ENCODE results near the gene SLFNL1.

Gene SLFNL1

GRCh38 chr1:41021526-41022308, at the start of gene SLFNL1:
SLFNL1 (minus strand) TSS chr1:41021725; CDS start chr1:41020660, 1,065 bp downstream.
- DNase-seq (ENCODE audit: low read depth, low spot score) = no peak

- no peak for DNase-seq (ENCODE audit: low read depth, low spot score)
Measured at GRCh38 chr1:41056907-41057306, 35.4 kb upstream of the SLFNL1 start.

GRCh38 chr1:41053316-41053715, 31.8 kb upstream of the SLFNL1 start:
- no peak for DNase-seq (ENCODE audit: low read depth, low spot score)

GRCh38 chr1:41051022-41051421, 29.5 kb upstream of the SLFNL1 start:
- DNase-seq (ENCODE audit: low read depth, low spot score) = no peak

- DNase-seq (ENCODE audit: low read depth, low spot score) = no peak
Measured at GRCh38 chr1:41048540-41048939, 27.0 kb upstream of the SLFNL1 start.

GRCh38 chr1:41046347-41046775, 24.8 kb upstream of the SLFNL1 start:
- no peak for DNase-seq (ENCODE audit: low read depth, low spot score)

GRCh38 chr1:41045740-41046139, 24.2 kb upstream of the SLFNL1 start:
- DNase-seq (ENCODE audit: low read depth, low spot score) = peak; percentile 21

GRCh38 chr1:41044187-41044586, 22.7 kb upstream of the SLFNL1 start:
- DNase-seq (ENCODE audit: low read depth, low spot score) = no peak

GRCh38 chr1:41041614-41042270, 20.2 kb upstream of the SLFNL1 start:
- no peak for DNase-seq (ENCODE audit: low read depth, low spot score)

- DNase-seq (ENCODE audit: low read depth, low spot score) = no peak
Measured at GRCh38 chr1:41038110-41038509, 16.6 kb upstream of the SLFNL1 start.

- no peak for DNase-seq (ENCODE audit: low read depth, low spot score)
Measured at GRCh38 chr1:41037116-41037903, 15.8 kb upstream of the SLFNL1 start.

- DNase-seq (ENCODE audit: low read depth, low spot score) = no peak
Measured at GRCh38 chr1:41033272-41033671, 11.7 kb upstream of the SLFNL1 start.

- DNase-seq (ENCODE audit: low read depth, low spot score) = no peak
Measured at GRCh38 chr1:41032147-41032546, 10.6 kb upstream of the SLFNL1 start.

- no peak for DNase-seq (ENCODE audit: low read depth, low spot score)
Measured at GRCh38 chr1:41030872-41031616, 9.5 kb upstream of the SLFNL1 start.

- DNase-seq (ENCODE audit: low read depth, low spot score) = no peak
Measured at GRCh38 chr1:41028034-41028642, 6.6 kb upstream of the SLFNL1 start.

GRCh38 chr1:41025979-41026819, 4.7 kb upstream of the SLFNL1 start:
- no peak for DNase-seq (ENCODE audit: low read depth, low spot score)

- no peak for DNase-seq (ENCODE audit: low read depth, low spot score)
Measured at GRCh38 chr1:41024953-41025352, 3.4 kb upstream of the SLFNL1 start.

- DNase-seq (ENCODE audit: low read depth, low spot score) = no peak
Measured at GRCh38 chr1:41023279-41023990, 1.9 kb upstream of the SLFNL1 start.

- no peak for DNase-seq (ENCODE audit: low read depth, low spot score)
Measured at GRCh38 chr1:41022424-41022823, 899 bp upstream of the SLFNL1 start.

- no peak for DNase-seq (ENCODE audit: low read depth, low spot score)
Measured at GRCh38 chr1:41020654-41021053, 871 bp downstream of the SLFNL1 start.
